Kidney epithelial cell (primary cell): ENCODE data around the gene PDCD4. TPM values are rescaled to one million over a fixed set of nuclear protein-coding genes. Genes with fewer than 3 reads are reported as not detected.
A peak's percentile ranks its signal among the peaks of the same experiment; 100 is the strongest.
"Not testable (repeated sequence)": the region's sequence is repeated elsewhere in the genome, so short reads cannot be mapped to it uniquely, and the experiment has no call there.

Experiments used
- DNase-seq: peaks from one replicate; pipeline ENCODE4 v3.0.0-alpha.2; 2010; ENCODE audit warnings: low read depth
- H3K27me3 ChIP-seq: 2 replicates; pipeline ENCODE4 v1.6.0; 2011; ENCODE audit warnings: low read length; ENCODE audit not compliant: control insufficient read depth, insufficient read depth
- H3K36me3 ChIP-seq: 2 replicates; pipeline ENCODE4 v1.5.1; 2011; ENCODE audit warnings: low read length; ENCODE audit not compliant: control insufficient read depth, insufficient read depth
- H3K4me3 ChIP-seq: 2 replicates; pipeline ENCODE4 v1.5.1; 2011; ENCODE audit warnings: low read depth, mild to moderate bottlenecking, control low read depth, low read length
- CTCF ChIP-seq: IDR thresholded peaks from 2 replicates; pipeline ENCODE4 v1.5.1; 2011; ENCODE audit warnings: mild to moderate bottlenecking, moderate library complexity, low read length, control low read depth, inconsistent platforms; ENCODE audit not compliant: insufficient read depth, poor library complexity, severe bottlenecking
- total RNA-seq: library from RNA; depleted of rRNA; stranded (reverse); fragments of >200 nt; gene quantifications from 2 replicates; pipeline ENCODE4 v1.2.3, GENCODE V29; 2015

The PDCD4 gene
- total RNA-seq, 1 donor from 2014 or later: 35.7 TPM

GRCh38 chr10:110912374-110912773, 40.6 kb downstream of the PDCD4 start:
- no peaks in the 10 kb centered on the region for H3K36me3 ChIP-seq
- H3K27me3 ChIP-seq: no peaks in the 10 kb centered on the region
- no peak for TF ChIP-seq CTCF
- no peak for DNase-seq
- no peak overlapping the region for H3K4me3 ChIP-seq

GRCh38 chr10:110914431-110914830, 42.7 kb downstream of the PDCD4 start:
- DNase-seq: no peak
- TF ChIP-seq CTCF: no peak
- H3K27me3 ChIP-seq: no peaks in the 10 kb centered on the region

GRCh38 chr10:110915035-110915434, 43.3 kb downstream of the PDCD4 start:
- DNase-seq: no peak
- no peak for TF ChIP-seq CTCF
- H3K36me3 ChIP-seq: no peaks in the 10 kb centered on the region

More at GRCh38 chr10:110914431-110914830, 42.7 kb downstream of the PDCD4 start:
- Histone ChIP-seq H3K36me3 (no peaks in the 10 kb centered on the region), H3K4me3 (no peak overlapping the region)

GRCh38 chr10:110915600-110915999, 43.9 kb downstream of the PDCD4 start:
- H3K4me3 ChIP-seq, H3K27me3 ChIP-seq, DNase-seq, H3K36me3 ChIP-seq: not testable (repeated sequence)

More at GRCh38 chr10:110915035-110915434, 43.3 kb downstream of the PDCD4 start:
- H3K27me3 ChIP-seq: no peaks in the 10 kb centered on the region
- no peak overlapping the region for H3K4me3 ChIP-seq

GRCh38 chr10:110916554-110917346, 45.0 kb downstream of the PDCD4 start:
- TF ChIP-seq CTCF: no peak
- DNase-seq: no peak
- Histone ChIP-seq H3K27me3 (no peaks in the 10 kb centered on the region), H3K4me3 (no peak overlapping the region), H3K36me3 (no peaks in the 10 kb centered on the region)

- no peak for TF ChIP-seq CTCF
- peak; percentile 88 for DNase-seq
- Histone ChIP-seq H3K27me3 (no peaks in the 10 kb centered on the region), H3K36me3 (no peaks in the 10 kb centered on the region), H3K4me3 (peak overlapping the region; percentile 83)
These were observed 46.5 kb downstream of the PDCD4 start for GRCh38 chr10:110918269-110918642.
